Measurements from ENCODE around the gene MEMO1. TPM values are rescaled to one million over a fixed set of nuclear protein-coding genes. Genes with fewer than 3 reads are reported as not detected.

MEMO1 gene
- total RNA-seq, 1 experiment from 2014 or later = 49.5 TPM

DNA sequence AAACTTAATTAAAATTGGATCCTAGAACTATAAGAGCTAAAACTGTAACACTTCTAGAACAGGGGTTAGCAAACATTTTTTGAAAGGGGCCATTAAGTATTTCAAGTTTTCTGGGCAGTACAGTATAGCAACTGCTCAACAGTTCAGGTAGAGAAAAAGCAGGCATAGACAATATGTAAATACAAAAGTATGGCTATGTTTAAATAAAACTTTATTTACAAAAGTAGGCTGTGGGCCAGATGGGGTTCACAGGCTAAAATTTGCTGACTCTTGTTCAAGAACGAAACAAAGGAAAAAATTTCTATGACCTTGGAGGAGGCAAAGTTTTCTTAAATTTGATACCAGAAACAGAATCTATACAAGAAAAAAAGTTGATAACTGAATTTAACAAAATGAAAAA, 114.5 kb downstream of the MEMO1 start:
- intact Hi-C loops (cut with micrococcal nuclease) = no loop called here
- CTCF ChIA-PET = no interaction called here
- BruUV-seq (replicated peaks) = no TSS peak
- no peak overlapping the region for H3K4me3 ChIP-seq (ENCODE audit: low read length)
- H3F3A ChIP-seq (ENCODE audit: low read length, unreplicated experiment) = no peaks in the 10 kb centered on the region
- H3K9me2 ChIP-seq (replicated peaks; ENCODE audit: low read length) = no peaks in the 10 kb centered on the region
- H3K9ac ChIP-seq (ENCODE audit: low read length) = no peak overlapping the region
- H3K27ac ChIP-seq (ENCODE audit: low read length) = no peak overlapping the region
- no peaks in the 10 kb centered on the region for H3K27me3 ChIP-seq (ENCODE audit: low read length)
- no peaks in the 10 kb centered on the region for H4K20me1 ChIP-seq (ENCODE audit: low read length)
- POLR2A ChIA-PET (ENCODE audit: unreplicated experiment) = no interaction called here
- ATAC-seq (no peak), DNase-seq (no peak)
- no peak overlapping the region for H3K4me2 ChIP-seq (ENCODE audit: low read length)
- peaks cover 7% of the 10 kb centered on the region for H3K36me3 ChIP-seq (ENCODE audit: low read depth, low read length)
- no peaks in the 10 kb centered on the region for H3K4me1 ChIP-seq (ENCODE audit: insufficient read depth, low read length)
- H3K9me3 ChIP-seq (ENCODE audit: low read length) = no peaks in the 10 kb centered on the region
- no peak for TF ChIP-seq EZH2 (IDR thresholded peaks at IDR 0.05; ENCODE audit: low read length, unreplicated experiment)
- TF ChIP-seq, protein P1, sequence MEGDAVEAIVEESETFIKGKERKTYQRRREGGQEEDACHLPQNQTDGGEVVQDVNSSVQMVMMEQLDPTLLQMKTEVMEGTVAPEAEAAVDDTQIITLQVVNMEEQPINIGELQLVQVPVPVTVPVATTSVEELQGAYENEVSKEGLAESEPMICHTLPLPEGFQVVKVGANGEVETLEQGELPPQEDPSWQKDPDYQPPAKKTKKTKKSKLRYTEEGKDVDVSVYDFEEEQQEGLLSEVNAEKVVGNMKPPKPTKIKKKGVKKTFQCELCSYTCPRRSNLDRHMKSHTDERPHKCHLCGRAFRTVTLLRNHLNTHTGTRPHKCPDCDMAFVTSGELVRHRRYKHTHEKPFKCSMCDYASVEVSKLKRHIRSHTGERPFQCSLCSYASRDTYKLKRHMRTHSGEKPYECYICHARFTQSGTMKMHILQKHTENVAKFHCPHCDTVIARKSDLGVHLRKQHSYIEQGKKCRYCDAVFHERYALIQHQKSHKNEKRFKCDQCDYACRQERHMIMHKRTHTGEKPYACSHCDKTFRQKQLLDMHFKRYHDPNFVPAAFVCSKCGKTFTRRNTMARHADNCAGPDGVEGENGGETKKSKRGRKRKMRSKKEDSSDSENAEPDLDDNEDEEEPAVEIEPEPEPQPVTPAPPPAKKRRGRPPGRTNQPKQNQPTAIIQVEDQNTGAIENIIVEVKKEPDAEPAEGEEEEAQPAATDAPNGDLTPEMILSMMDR (conservative IDR thresholded peaks at IDR 0.05; ENCODE audit: low read depth, low read length) = no peak
- no peak overlapping the region for H2AFZ ChIP-seq (ENCODE audit: low read length)
- no peaks in the 10 kb centered on the region for H3K79me2 ChIP-seq (ENCODE audit: low read length)

- no peak for DNase-seq
- peaks cover 2% of the 10 kb centered on the region for H3K36me3 ChIP-seq (ENCODE audit: low read depth, low read length)
- ATAC-seq = no peak
- ChIA-PET CTCF (no interaction called here), POLR2A (ENCODE audit: unreplicated experiment) (no interaction called here)
- no peak overlapping the region for H3K27ac ChIP-seq (ENCODE audit: low read length)
- no peaks in the 10 kb centered on the region for H3K4me1 ChIP-seq (ENCODE audit: insufficient read depth, low read length)
- H4K20me1 ChIP-seq (ENCODE audit: low read length) = no peaks in the 10 kb centered on the region
- intact Hi-C loops (cut with micrococcal nuclease) = no loop called here
- no peaks in the 10 kb centered on the region for H3F3A ChIP-seq (ENCODE audit: low read length, unreplicated experiment)
- no peaks in the 10 kb centered on the region for H3K9me2 ChIP-seq (replicated peaks; ENCODE audit: low read length)
- H3K79me2 ChIP-seq (ENCODE audit: low read length) = no peaks in the 10 kb centered on the region
- H3K9ac ChIP-seq (ENCODE audit: low read length) = no peak overlapping the region
- H3K4me2 ChIP-seq (ENCODE audit: low read length) = no peak overlapping the region
- no peaks in the 10 kb centered on the region for H3K27me3 ChIP-seq (ENCODE audit: low read length)
- H3K9me3 ChIP-seq (ENCODE audit: low read length) = no peaks in the 10 kb centered on the region
- no peak overlapping the region for H2AFZ ChIP-seq (ENCODE audit: low read length)
- no TSS peak for BruUV-seq (replicated peaks)
- TF ChIP-seq, protein P1 (conservative IDR thresholded peaks at IDR 0.05; ENCODE audit: low read depth, low read length) = no peak
- no peak for TF ChIP-seq EZH2 (IDR thresholded peaks at IDR 0.05; ENCODE audit: low read length, unreplicated experiment)
- no peak for TF ChIP-seq EZH2phosphoT487 (IDR thresholded peaks at IDR 0.05; ENCODE audit: borderline replicate concordance, low read length)
- no peak overlapping the region for H3K4me3 ChIP-seq (ENCODE audit: low read length)
These were observed 116.2 kb downstream of the MEMO1 start for GRCh38 chr2:31894656-31895055.

- no peaks in the 10 kb centered on the region for H3F3A ChIP-seq (ENCODE audit: low read length, unreplicated experiment)
- H3K4me2 ChIP-seq (ENCODE audit: low read length) = no peak overlapping the region
- no peaks in the 10 kb centered on the region for H3K27me3 ChIP-seq (ENCODE audit: low read length)
- no peak overlapping the region for H2AFZ ChIP-seq (ENCODE audit: low read length)
- no peak for ATAC-seq
- intact Hi-C loops (cut with micrococcal nuclease) = no loop called here
- no peak overlapping the region for H3K27ac ChIP-seq (ENCODE audit: low read length)
- H3K9me3 ChIP-seq (ENCODE audit: low read length) = no peaks in the 10 kb centered on the region
- no peaks in the 10 kb centered on the region for H4K20me1 ChIP-seq (ENCODE audit: low read length)
- ChIA-PET CTCF (no interaction called here), POLR2A (ENCODE audit: unreplicated experiment) (no interaction called here)
- no peak overlapping the region for H3K9ac ChIP-seq (ENCODE audit: low read length)
- BruUV-seq (replicated peaks) = no TSS peak
- no peaks in the 10 kb centered on the region for H3K4me1 ChIP-seq (ENCODE audit: insufficient read depth, low read length)
- no peak for DNase-seq
- H3K36me3 ChIP-seq (ENCODE audit: low read depth, low read length) = no peaks in the 10 kb centered on the region; the same call in none of the 2 replicates
- no peak overlapping the region for H3K4me3 ChIP-seq (ENCODE audit: low read length)
- H3K9me2 ChIP-seq (replicated peaks; ENCODE audit: low read length) = no peaks in the 10 kb centered on the region
- TF ChIP-seq, protein P1 (conservative IDR thresholded peaks at IDR 0.05; ENCODE audit: low read depth, low read length) = no peak
- TF ChIP-seq EZH2phosphoT487 (IDR thresholded peaks at IDR 0.05; ENCODE audit: borderline replicate concordance, low read length) (no peak), EZH2 (IDR thresholded peaks at IDR 0.05; ENCODE audit: low read length, unreplicated experiment) (no peak)
- no peaks in the 10 kb centered on the region for H3K79me2 ChIP-seq (ENCODE audit: low read length)
These were observed 117.7 kb downstream of the MEMO1 start for GRCh38 chr2:31893094-31893493.

Measured in PC-3 (cell line).